ENCODE measurements around the gene MND1. TPM values are rescaled to one million over a fixed set of nuclear protein-coding genes. Genes with fewer than 3 reads are reported as not detected.

MND1 gene
- total and polyA plus RNA-seq, 2 of the 8 experiments (the other 6 are each of a cell fraction or from before 2014, with no cell fraction given): 4.4 to 26.2 TPM

GRCh38 chr4:153362184-153362583 is 17.7 kb downstream of the MND1 start (continued):
- no peak for TF ChIP-seq TAF7 (optimal IDR thresholded peaks at IDR 0.05; ENCODE audit: borderline replicate concordance, low read depth, low read length)
- TF ChIP-seq E2F6 (IDR thresholded peaks at IDR 0.05): no peak

Data from H1 (cell line).